Esophagus muscularis mucosa (tissue), 4 donors: ENCODE data around the gene BICRA. TPM values are rescaled to one million over a fixed set of nuclear protein-coding genes. Genes with fewer than 3 reads are reported as not detected.

Source experiments
- DNase-seq: peaks from one replicate; pipeline ENCODE4 v3.0.0-alpha.2; 2017; ENCODE audit errors: extremely low spot score
- H3K27ac ChIP-seq, 4 donors: fragments of 200-600 bp; sonication (generic); replicated peaks in 1 of 4; 1 replicate in 3 of 4; 2 replicates in 1 of 4; pipeline ENCODE4 v1.5.1; 2016 to 2019; ENCODE audit warnings: mild to moderate bottlenecking in 1 of 4
- H3K27me3 ChIP-seq, 4 donors: fragments of 200-600 bp; sonication (generic); one replicate each; pipeline versions ENCODE4 v1.5.1 to v1.6.0; 2016 to 2019
- H3K36me3 ChIP-seq, 4 donors: fragments of 200-600 bp; sonication (generic); one replicate each; pipeline ENCODE4 v1.5.1; 2016 to 2019
- H3K4me1 ChIP-seq, 4 donors: fragments of 200-600 bp; sonication (generic); one replicate each; pipeline ENCODE4 v1.5.1; 2016 to 2019
- H3K4me3 ChIP-seq, 4 donors: fragments of 200-600 bp; sonication (generic); 1 replicate in 2 of 4; 2 replicates in 2 of 4; pipeline ENCODE4 v1.5.1; 2016 to 2019; ENCODE audit warnings: mild to moderate bottlenecking in 4 of 4, moderate library complexity in 1 of 4
- H3K9me3 ChIP-seq, 4 donors: fragments of 200-600 bp; sonication (generic); 1 replicate in 3 of 4; 2 replicates in 1 of 4; pipeline ENCODE4 v1.5.1; 2016 to 2019
- EP300 ChIP-seq: sonication (generic); formaldehyde crosslinking; IDR thresholded peaks from one replicate; pipeline ENCODE4 v1.6.1; 2017; ENCODE audit warnings: antibody characterized with exemption
- POLR2A ChIP-seq: fragments of 450-650 bp; IDR thresholded peaks from one replicate; pipeline ENCODE4 v1.6.1; 2017; ENCODE audit warnings: antibody characterized with exemption, moderate library complexity, mild to moderate bottlenecking, low read depth
- POLR2AphosphoS5 ChIP-seq, 2 donors: sonication (generic); formaldehyde crosslinking; IDR thresholded peaks; one replicate each; pipeline ENCODE4 v1.6.1; 2017; ENCODE audit warnings: antibody characterized with exemption in 2 of 2
- WGBS: methylation state at CpG from one replicate; pipeline ENCODE4 v1.1.5; 2018; 5-methylcytosine and 5-hydroxymethylcytosine counted together
- intact Hi-C: fragments of 100-400 bp; cut with DNase I; formaldehyde crosslinking; loops from one replicate; pipeline ENCODE4 v1.15.1; 2023
- total RNA-seq, 4 donors: library from RNA; depleted of rRNA; stranded (reverse); fragments of >200 nt; gene quantifications; one replicate each; pipeline versions ENCODE4 v1.1.0 to v1.2.1, GENCODE V29; 2016
- TF ChIP-seq, protein P1 (sequence below), 3 experiments: fragments of 200-600 bp in 2 of 3; fragments of 450-650 bp in 1 of 3; sonication (generic) in 2 of 3; IDR thresholded peaks; one replicate each; pipeline ENCODE4 v1.5.1; 2017 to 2019; ENCODE audit warnings: antibody characterized with exemption in 3 of 3, mild to moderate bottlenecking in 2 of 3, moderate library complexity in 1 of 3

Gene BICRA
- total RNA-seq, 4 donors from 2014 or later: 10.9 to 15.0 (median 13.8) TPM

DNA sequence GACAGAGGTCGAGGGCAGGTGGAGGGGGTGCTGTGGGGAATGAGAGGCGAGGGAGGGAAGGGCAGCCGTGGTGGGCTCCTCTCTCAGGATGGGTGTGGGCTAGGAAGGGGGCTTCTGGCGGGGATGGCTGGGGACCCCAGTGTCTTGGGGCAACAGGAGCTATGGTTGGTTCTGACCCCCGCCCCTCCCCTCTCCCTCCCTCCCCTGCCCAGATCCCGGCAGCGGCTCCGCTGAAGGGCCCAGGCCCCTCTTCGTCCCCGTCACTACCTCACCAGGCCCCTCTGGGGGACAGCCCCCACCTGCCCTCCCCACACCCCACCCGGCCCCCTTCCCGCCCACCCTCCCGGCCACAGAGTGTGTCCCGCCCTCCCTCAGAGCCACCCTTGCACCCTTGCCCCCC lies 85.0 kb downstream of the BICRA start:
- intact Hi-C loops: no loop called here
- TF ChIP-seq POLR2AphosphoS5 (IDR thresholded peaks at IDR 0.05): no peak
- TF ChIP-seq, protein P1, sequence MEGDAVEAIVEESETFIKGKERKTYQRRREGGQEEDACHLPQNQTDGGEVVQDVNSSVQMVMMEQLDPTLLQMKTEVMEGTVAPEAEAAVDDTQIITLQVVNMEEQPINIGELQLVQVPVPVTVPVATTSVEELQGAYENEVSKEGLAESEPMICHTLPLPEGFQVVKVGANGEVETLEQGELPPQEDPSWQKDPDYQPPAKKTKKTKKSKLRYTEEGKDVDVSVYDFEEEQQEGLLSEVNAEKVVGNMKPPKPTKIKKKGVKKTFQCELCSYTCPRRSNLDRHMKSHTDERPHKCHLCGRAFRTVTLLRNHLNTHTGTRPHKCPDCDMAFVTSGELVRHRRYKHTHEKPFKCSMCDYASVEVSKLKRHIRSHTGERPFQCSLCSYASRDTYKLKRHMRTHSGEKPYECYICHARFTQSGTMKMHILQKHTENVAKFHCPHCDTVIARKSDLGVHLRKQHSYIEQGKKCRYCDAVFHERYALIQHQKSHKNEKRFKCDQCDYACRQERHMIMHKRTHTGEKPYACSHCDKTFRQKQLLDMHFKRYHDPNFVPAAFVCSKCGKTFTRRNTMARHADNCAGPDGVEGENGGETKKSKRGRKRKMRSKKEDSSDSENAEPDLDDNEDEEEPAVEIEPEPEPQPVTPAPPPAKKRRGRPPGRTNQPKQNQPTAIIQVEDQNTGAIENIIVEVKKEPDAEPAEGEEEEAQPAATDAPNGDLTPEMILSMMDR (IDR thresholded peaks at IDR 0.05): no peak
- TF ChIP-seq EP300: no peak
- no peak for TF ChIP-seq POLR2A
- Histone ChIP-seq H3K4me1 (peaks cover 6 to 25% (median 9%) of the 10 kb centered on the region in 4 donors), H3K27ac (no peak overlapping the region), H3K36me3 (peaks cover 9 to 68% (median 48%) of the 10 kb centered on the region in 4 donors), H3K9me3 (no peaks in the 10 kb centered on the region), H3K27me3 (no peaks in the 10 kb centered on the region), H3K4me3 (no peak overlapping the region)
- 86% methylated on average over 13 of the region's 14 CpGs for WGBS
- DNase-seq: no peak

DNA sequence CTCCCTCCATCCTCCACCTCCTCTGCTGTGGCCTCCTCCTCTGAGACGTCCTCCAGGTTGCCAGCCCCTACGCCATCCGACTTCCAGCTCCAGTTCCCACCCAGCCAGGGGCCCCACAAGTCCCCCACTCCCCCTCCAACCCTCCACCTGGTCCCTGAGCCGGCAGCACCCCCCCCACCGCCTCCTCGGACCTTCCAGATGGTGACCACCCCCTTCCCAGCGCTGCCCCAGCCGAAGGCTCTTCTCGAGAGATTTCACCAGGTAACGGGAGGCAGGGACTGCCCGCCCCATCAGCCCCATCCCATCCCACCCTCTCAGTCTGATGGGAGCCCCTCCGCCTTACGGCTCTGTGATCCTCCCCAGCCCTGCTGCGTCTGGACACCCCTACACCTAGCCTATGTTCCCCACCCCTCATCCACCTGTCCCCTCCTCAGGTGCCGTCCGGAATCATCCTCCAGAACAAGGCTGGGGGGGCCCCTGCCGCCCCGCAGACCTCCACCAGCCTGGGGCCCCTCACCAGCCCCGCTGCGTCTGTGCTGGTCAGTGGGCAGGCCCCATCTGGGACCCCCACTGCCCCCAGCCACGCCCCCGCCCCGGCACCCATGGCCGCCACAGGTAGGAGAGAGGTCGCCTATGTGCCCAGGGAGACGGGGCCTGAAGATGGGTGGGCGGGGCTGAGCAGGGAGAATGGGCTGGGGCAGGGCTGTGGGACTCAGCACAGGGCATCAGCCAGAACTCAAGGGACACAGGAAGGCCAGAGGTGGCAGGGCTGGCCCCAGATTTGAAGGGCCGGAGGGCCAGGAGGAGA lies 85.7 kb downstream of the BICRA start:
- H3K27ac ChIP-seq: no peak overlapping the region

DNA sequence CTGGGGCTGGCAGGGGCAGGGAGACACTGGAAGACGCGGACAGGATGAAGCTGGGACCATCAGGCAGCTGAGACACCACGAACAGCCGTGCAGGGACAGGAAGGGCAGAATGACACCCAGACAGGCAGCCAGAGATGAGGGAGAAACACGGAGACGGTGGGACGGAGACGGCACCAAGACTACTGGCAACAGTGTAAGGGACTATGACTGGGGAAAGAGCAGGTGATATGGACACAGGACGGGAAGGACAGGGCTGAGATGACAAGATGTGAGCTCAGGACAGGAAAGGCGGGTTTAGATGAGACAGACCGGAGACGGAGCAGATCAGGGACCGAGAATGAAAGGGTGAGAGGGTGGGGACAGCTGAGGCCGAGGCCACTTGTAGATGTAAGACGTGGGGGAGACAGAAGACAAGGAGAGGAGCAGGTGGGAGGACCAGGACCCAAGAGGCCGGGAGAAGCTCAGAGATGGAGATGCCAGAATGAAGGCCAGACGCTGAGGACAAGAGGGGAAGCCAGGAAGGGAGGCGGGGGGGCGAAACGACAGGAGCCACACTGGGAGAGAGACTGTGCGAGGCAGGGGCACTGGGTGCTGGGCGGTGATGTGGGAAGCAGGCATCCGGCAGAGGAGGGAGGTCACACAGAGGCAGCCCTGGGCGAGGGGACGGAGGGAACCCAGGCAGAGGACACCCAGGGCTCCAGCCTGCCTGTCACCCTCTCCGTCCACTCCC lies 86.8 kb downstream of the BICRA start:
- peak overlapping the region in 1 of 4 donors; percentile 39 for H3K27ac ChIP-seq
- 87% methylated on average over 23 of the region's 26 CpGs for WGBS
- TF ChIP-seq POLR2AphosphoS5 (IDR thresholded peaks at IDR 0.05) (no peak), EP300 (no peak), POLR2A (no peak)
- TF ChIP-seq, protein P1 (IDR thresholded peaks at IDR 0.05): no peak
- H3K9me3 ChIP-seq: no peaks in the 10 kb centered on the region
- intact Hi-C loops: loop anchor here (2.0 kb wide), 1 partner anchor 87 kb away; the partner anchor contains the start of gene BICRA
- H3K4me3 ChIP-seq: no peak overlapping the region
- peaks cover 24 to 77% (median 66%) of the 10 kb centered on the region in 4 donors for H3K36me3 ChIP-seq
- no peak for DNase-seq
- H3K4me1 ChIP-seq: peaks cover 6 to 25% (median 11%) of the 10 kb centered on the region in 4 donors
- H3K27me3 ChIP-seq: no peaks in the 10 kb centered on the region

More for the DNA sequence above, 85.7 kb downstream of the BICRA start:
- intact Hi-C loops: no loop called here
- H3K27me3 ChIP-seq: no peaks in the 10 kb centered on the region
- WGBS: 81% methylated on average over 17 of the region's 28 CpGs
- no peaks in the 10 kb centered on the region for H3K9me3 ChIP-seq
- H3K4me3 ChIP-seq: no peak overlapping the region
- H3K4me1 ChIP-seq: peaks cover 6 to 25% (median 11%) of the 10 kb centered on the region in 4 donors
- H3K36me3 ChIP-seq: peaks cover 17 to 75% (median 56%) of the 10 kb centered on the region in 4 donors
- no peak for DNase-seq
- TF ChIP-seq POLR2A (no peak), EP300 (no peak), POLR2AphosphoS5 (IDR thresholded peaks at IDR 0.05) (no peak)
- TF ChIP-seq, protein P1 (IDR thresholded peaks at IDR 0.05): no peak

DNA sequence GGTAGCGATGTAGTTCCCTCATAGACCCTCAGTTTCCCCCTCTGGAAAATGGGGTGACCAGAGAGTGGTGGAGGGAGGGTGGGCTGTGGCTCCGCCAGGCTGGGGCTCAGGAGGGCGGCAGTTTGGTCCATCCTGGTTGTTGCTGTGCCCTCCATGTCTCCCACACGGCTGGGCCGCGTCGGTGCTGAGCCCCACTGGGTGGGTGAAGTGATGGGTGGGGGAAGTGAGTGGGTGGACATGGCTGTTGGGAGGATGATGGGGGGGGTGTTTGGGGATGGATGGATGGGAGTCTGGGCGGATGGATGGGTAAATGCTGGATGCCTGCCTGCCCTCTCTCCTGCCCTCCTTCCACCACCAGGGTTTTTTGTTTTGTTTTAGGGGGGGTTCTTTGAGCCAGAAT lies 87.7 kb downstream of the BICRA start:
- Histone ChIP-seq H3K36me3 (peaks cover 33 to 78% (median 70%) of the 10 kb centered on the region in 4 donors), H3K4me3 (no peak overlapping the region), H3K9me3 (no peaks in the 10 kb centered on the region), H3K27me3 (no peaks in the 10 kb centered on the region), H3K4me1 (peaks cover 6 to 25% (median 11%) of the 10 kb centered on the region in 4 donors), H3K27ac (peak overlapping the region in 2 of 4 donors; percentile 38 to 39)
- 88% methylated on average over 8 of the region's 8 CpGs for WGBS
- TF ChIP-seq POLR2A: no peak
- TF ChIP-seq POLR2AphosphoS5 (IDR thresholded peaks at IDR 0.05): no peak
- no peak for TF ChIP-seq EP300
- TF ChIP-seq, protein P1 (IDR thresholded peaks at IDR 0.05): no peak
- intact Hi-C loops: loop anchor here (2.0 kb wide), 1 partner anchor 88 kb away; the partner anchor contains the start of gene BICRA
- DNase-seq: no peak
